Activated effector memory CD4-positive, alpha-beta T cell treated with anti-CD3 and anti-CD28 coated beads, Interleukin-2, amount 50 U/mL, for 16 hours (primary cell): ENCODE data around the gene SMC1B.
"Not testable (repeated sequence)": the region's sequence is repeated elsewhere in the genome, so short reads cannot be mapped to it uniquely, and the experiment has no call there.

Source experiments
- DNase-seq: peaks from one replicate; pipeline ENCODE4 v3.0.0-alpha.2; 2020

SMC1B gene

GRCh38 chr22:45413368-45414211 is at the start of gene SMC1B, which contains the start of gene RIBC2:
Gene SMC1B, minus strand, starts transcription at chr22:45413599. Its CDS starts 32 bp downstream, at chr22:45413567.
Gene RIBC2, plus strand, starts transcription at chr22:45413693. Its CDS starts 194 bp downstream, at chr22:45413887.
- peak; percentile 93 for DNase-seq

- no peak for DNase-seq
Measured at GRCh38 chr22:45462034-45462655, 48.7 kb upstream of the SMC1B start.

- DNase-seq = no peak
Measured at GRCh38 chr22:45460288-45461109, 47.1 kb upstream of the SMC1B start.

- no peak for DNase-seq
Measured at GRCh38 chr22:45459235-45459634, 45.8 kb upstream of the SMC1B start.

GRCh38 chr22:45458532-45458931 is 45.1 kb upstream of the SMC1B start:
- DNase-seq = no peak

GRCh38 chr22:45456811-45457210 is 43.4 kb upstream of the SMC1B start:
- DNase-seq = no peak

GRCh38 chr22:45455621-45456020 is 42.2 kb upstream of the SMC1B start:
- DNase-seq = no peak

GRCh38 chr22:45455212-45455611 is 41.8 kb upstream of the SMC1B start:
- DNase-seq = no peak

- DNase-seq = no peak
Measured at GRCh38 chr22:45454275-45454674, 40.9 kb upstream of the SMC1B start.

- DNase-seq = no peak
Measured at GRCh38 chr22:45453764-45454163, 40.4 kb upstream of the SMC1B start.

GRCh38 chr22:45452565-45453379 is 39.4 kb upstream of the SMC1B start:
- no peak for DNase-seq

- DNase-seq = no peak
Measured at GRCh38 chr22:45451972-45452371, 38.6 kb upstream of the SMC1B start.

- no peak for DNase-seq
Measured at GRCh38 chr22:45450921-45451651, 37.7 kb upstream of the SMC1B start.

GRCh38 chr22:45450101-45450785 is 36.8 kb upstream of the SMC1B start:
- no peak for DNase-seq

- not testable (repeated sequence) for DNase-seq
Measured at GRCh38 chr22:45449442-45449841, 36.0 kb upstream of the SMC1B start.

GRCh38 chr22:45448431-45448830 is 35.0 kb upstream of the SMC1B start:
- no peak for DNase-seq

- not testable (repeated sequence) for DNase-seq
Measured at GRCh38 chr22:45447596-45447995, 34.2 kb upstream of the SMC1B start.

- no peak for DNase-seq
Measured at GRCh38 chr22:45446216-45446615, 32.8 kb upstream of the SMC1B start.

GRCh38 chr22:45445031-45445710 is 31.8 kb upstream of the SMC1B start:
- no peak for DNase-seq

- no peak for DNase-seq
Measured at GRCh38 chr22:45444168-45444567, 30.8 kb upstream of the SMC1B start.
